OCI-LY7 (cell line): ENCODE measurements around the gene LILRB3.

ENCODE experiments used
- CTCF ChIP-seq: fragments of 200-600 bp; sonication (generic); conservative IDR thresholded peaks from 2 replicates; pipeline ENCODE4 v1.5.1; 2014; ENCODE audit warnings: mild to moderate bottlenecking, antibody characterized with exemption, low read length, moderate library complexity, mixed read lengths
- EZH2phosphoT487 ChIP-seq: fragments of 200-600 bp; sonication (generic); IDR thresholded peaks from 2 replicates; pipeline ENCODE4 v1.6.1; 2018; ENCODE audit warnings: low read depth, borderline replicate concordance, mild to moderate bottlenecking, mixed run types, antibody characterized with exemption, low read length, moderate library complexity, mixed read lengths

- TF ChIP-seq CTCF, result no peak
- no peak for TF ChIP-seq EZH2phosphoT487
Measured at GRCh38 chr19:54206831-54207177, 16.0 kb downstream of the LILRB3 start.
